ENCODE results near the gene SPOUT1. TPM values are rescaled to one million over a fixed set of nuclear protein-coding genes. Genes with fewer than 3 reads are reported as not detected.
"Not testable (repeated sequence)": the region's sequence is repeated elsewhere in the genome, so short reads cannot be mapped to it uniquely, and the experiment has no call there.

Gene SPOUT1
- total RNA-seq, 1 donor from 2014 or later: 66.7 TPM

- DNase-seq (ENCODE audit: low read depth, low spot score): no peak
- no peaks in the 10 kb centered on the region for H3K9me3 Mint-ChIP-seq
- no peaks in the 10 kb centered on the region for H3K4me1 Mint-ChIP-seq
- TF ChIP-seq CTCF (conservative IDR thresholded peaks at IDR 0.05): no peak
- H3K4me3 Mint-ChIP-seq: no peak overlapping the region
- peak overlapping the region; percentile 62 for H3K27ac Mint-ChIP-seq (ENCODE audit: unreplicated experiment)
- H3K36me3 Mint-ChIP-seq (ENCODE audit: low read depth): no peaks in the 10 kb centered on the region
- no peaks in the 10 kb centered on the region for H3K27me3 Mint-ChIP-seq (ENCODE audit: low read depth)
These were observed 21.1 kb downstream of the SPOUT1 start for GRCh38 chr9:128808543-128808942.

GRCh38 chr9:128807827-128808226 is 21.8 kb downstream of the SPOUT1 start:
- DNase-seq (ENCODE audit: low read depth, low spot score): no peak
- Mint-ChIP-seq H3K4me1 (no peaks in the 10 kb centered on the region), H3K27ac (ENCODE audit: unreplicated experiment) (no peak overlapping the region), H3K36me3 (ENCODE audit: low read depth) (no peaks in the 10 kb centered on the region), H3K4me3 (no peak overlapping the region), H3K27me3 (ENCODE audit: low read depth) (no peaks in the 10 kb centered on the region), H3K9me3 (no peaks in the 10 kb centered on the region)
- TF ChIP-seq CTCF (conservative IDR thresholded peaks at IDR 0.05): no peak

GRCh38 chr9:128805661-128806060 is 23.9 kb downstream of the SPOUT1 start:
- H3K4me3 Mint-ChIP-seq: no peak overlapping the region
- no peaks in the 10 kb centered on the region for H3K27me3 Mint-ChIP-seq (ENCODE audit: low read depth)
- DNase-seq (ENCODE audit: low read depth, low spot score): no peak
- no peaks in the 10 kb centered on the region for H3K4me1 Mint-ChIP-seq
- peaks cover 7% of the 10 kb centered on the region for H3K36me3 Mint-ChIP-seq (ENCODE audit: low read depth)
- TF ChIP-seq CTCF (conservative IDR thresholded peaks at IDR 0.05): no peak
- no peaks in the 10 kb centered on the region for H3K9me3 Mint-ChIP-seq
- no peak overlapping the region for H3K27ac Mint-ChIP-seq (ENCODE audit: unreplicated experiment)

- no peaks in the 10 kb centered on the region for H3K9me3 Mint-ChIP-seq
- peaks cover 7% of the 10 kb centered on the region for H3K36me3 Mint-ChIP-seq (ENCODE audit: low read depth)
- H3K27ac Mint-ChIP-seq (ENCODE audit: unreplicated experiment): no peak overlapping the region
- no peaks in the 10 kb centered on the region for H3K27me3 Mint-ChIP-seq (ENCODE audit: low read depth)
- DNase-seq (ENCODE audit: low read depth, low spot score): no peak
- H3K4me1 Mint-ChIP-seq: no peaks in the 10 kb centered on the region
- TF ChIP-seq CTCF (conservative IDR thresholded peaks at IDR 0.05): no peak
- no peak overlapping the region for H3K4me3 Mint-ChIP-seq
These were observed 27.1 kb downstream of the SPOUT1 start for GRCh38 chr9:128802482-128802881.

GRCh38 chr9:128800061-128800460 is 29.5 kb downstream of the SPOUT1 start:
- Mint-ChIP-seq H3K27ac (ENCODE audit: unreplicated experiment) (no peak overlapping the region), H3K4me3 (no peak overlapping the region), H3K36me3 (ENCODE audit: low read depth) (peaks cover 7% of the 10 kb centered on the region), H3K9me3 (no peaks in the 10 kb centered on the region), H3K27me3 (ENCODE audit: low read depth) (no peaks in the 10 kb centered on the region), H3K4me1 (no peaks in the 10 kb centered on the region)
- no peak for DNase-seq (ENCODE audit: low read depth, low spot score)
- TF ChIP-seq CTCF (conservative IDR thresholded peaks at IDR 0.05): no peak

GRCh38 chr9:128798896-128799295 is 30.7 kb downstream of the SPOUT1 start:
- Mint-ChIP-seq H3K4me3 (no peak overlapping the region), H3K27me3 (ENCODE audit: low read depth) (no peaks in the 10 kb centered on the region), H3K9me3 (no peaks in the 10 kb centered on the region), H3K4me1 (no peaks in the 10 kb centered on the region), H3K27ac (ENCODE audit: unreplicated experiment) (no peak overlapping the region), H3K36me3 (ENCODE audit: low read depth) (peaks cover 7% of the 10 kb centered on the region)
- no peak for TF ChIP-seq CTCF (conservative IDR thresholded peaks at IDR 0.05)
- no peak for DNase-seq (ENCODE audit: low read depth, low spot score)

- not testable (repeated sequence) for H3K27ac Mint-ChIP-seq (ENCODE audit: unreplicated experiment); H3K36me3 Mint-ChIP-seq (ENCODE audit: low read depth); H3K9me3 Mint-ChIP-seq; DNase-seq (ENCODE audit: low read depth, low spot score); H3K27me3 Mint-ChIP-seq (ENCODE audit: low read depth); H3K4me1 Mint-ChIP-seq; H3K4me3 Mint-ChIP-seq
These were observed 34.6 kb downstream of the SPOUT1 start for GRCh38 chr9:128794961-128795360.

All from neural crest cell (in vitro differentiated cells).